Vagina (tissue), 2 donors: Measurements from ENCODE around the gene NFIA. TPM values are rescaled to one million over a fixed set of nuclear protein-coding genes. Genes with fewer than 3 reads are reported as not detected.
"Not testable (repeated sequence)": the region's sequence is repeated elsewhere in the genome, so short reads cannot be mapped to it uniquely, and the experiment has no call there.

Experiments
- DNase-seq, 2 donors: peaks; one replicate each; pipeline ENCODE4 v3.0.0-alpha.2; 2017; ENCODE audit errors: extremely low spot score in 2 of 2
- H3K27ac ChIP-seq: fragments of 200-600 bp; sonication (generic); one replicate; pipeline ENCODE4 v1.5.1; 2019
- H3K27me3 ChIP-seq: fragments of 200-600 bp; sonication (generic); one replicate; pipeline ENCODE4 v1.5.1; 2019
- H3K36me3 ChIP-seq, 2 donors: fragments of 200-600 bp; sonication (generic); one replicate each; pipeline ENCODE4 v1.5.1; 2017 to 2019
- H3K4me1 ChIP-seq: fragments of 200-600 bp; sonication (generic); one replicate; pipeline ENCODE4 v1.5.1; 2019
- H3K4me3 ChIP-seq, 2 donors: fragments of 200-600 bp; sonication (generic); 1 replicate in 1 of 2; 2 replicates in 1 of 2; pipeline ENCODE4 v1.5.1; 2016 to 2019
- H3K9me3 ChIP-seq: fragments of 200-600 bp; sonication (generic); one replicate; pipeline ENCODE4 v1.5.1; 2019
- CTCF ChIP-seq, 3 experiments: fragments of 450-650 bp in 2 of 3; fragments of 200-600 bp in 1 of 3; sonication (generic) in 1 of 3; IDR thresholded peaks; one replicate each; pipeline ENCODE4 v1.5.1; 2017 to 2019; ENCODE audit warnings: antibody characterized with exemption in 3 of 3, mild to moderate bottlenecking in 2 of 3, moderate library complexity in 2 of 3
- POLR2A ChIP-seq, 2 donors: fragments of 450-650 bp; IDR thresholded peaks; one replicate each; pipeline ENCODE4 v1.6.1; 2017; ENCODE audit warnings: antibody characterized with exemption in 2 of 2, mild to moderate bottlenecking in 2 of 2, moderate library complexity in 2 of 2
- POLR2AphosphoS5 ChIP-seq, 2 donors: sonication (generic); formaldehyde crosslinking; IDR thresholded peaks; one replicate each; pipeline ENCODE4 v1.9.0; 2017; ENCODE audit warnings: antibody characterized with exemption in 2 of 2, mild to moderate bottlenecking in 2 of 2, low read depth in 1 of 2; ENCODE audit not compliant: insufficient read depth in 1 of 2
- intact Hi-C: fragments of 100-400 bp; cut with DNase I; formaldehyde crosslinking; loops from one replicate; pipeline ENCODE4 v1.15.1; 2023
- total RNA-seq: library from RNA; depleted of rRNA; stranded (reverse); fragments of >200 nt; gene quantifications from one replicate; pipeline ENCODE4 v1.2.3, GENCODE V29; 2016

Gene NFIA
- total RNA-seq, 1 donor from 2014 or later = 59.2 TPM

DNA sequence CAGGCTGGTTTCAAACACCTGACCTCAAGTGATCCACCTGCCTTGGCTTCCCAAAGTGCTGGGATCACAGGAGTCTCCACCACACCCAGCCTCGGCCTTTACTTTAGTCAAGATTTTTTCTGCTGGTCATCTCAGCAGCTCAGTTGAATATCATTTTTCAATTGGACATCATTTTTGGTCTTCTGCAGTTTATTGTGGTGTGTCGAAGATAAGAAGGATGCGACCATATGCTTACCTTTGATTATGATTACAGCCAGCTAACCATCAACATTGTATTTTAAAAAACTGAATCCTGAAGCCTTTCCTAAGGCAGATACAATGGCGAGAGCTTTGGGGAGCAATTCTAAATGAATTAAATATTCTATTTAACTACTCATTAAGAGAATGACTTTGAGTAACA, 12.3 kb upstream of the NFIA start:
- Histone ChIP-seq H3K27ac (no peak overlapping the region), H3K36me3 (no peaks in the 10 kb centered on the region), H3K4me3 (no peak overlapping the region), H3K27me3 (no peaks in the 10 kb centered on the region), H3K9me3 (no peaks in the 10 kb centered on the region), H3K4me1 (no peaks in the 10 kb centered on the region)
- no peak for TF ChIP-seq CTCF (IDR thresholded peaks at IDR 0.05)
- no peak for TF ChIP-seq POLR2AphosphoS5 (IDR thresholded peaks at IDR 0.05; ENCODE audit: insufficient read depth in 1 of 2, low read depth in 1 of 2)
- TF ChIP-seq POLR2A (IDR thresholded peaks at IDR 0.05) = no peak
- intact Hi-C loops = no loop called here
- DNase-seq = no peak

DNA sequence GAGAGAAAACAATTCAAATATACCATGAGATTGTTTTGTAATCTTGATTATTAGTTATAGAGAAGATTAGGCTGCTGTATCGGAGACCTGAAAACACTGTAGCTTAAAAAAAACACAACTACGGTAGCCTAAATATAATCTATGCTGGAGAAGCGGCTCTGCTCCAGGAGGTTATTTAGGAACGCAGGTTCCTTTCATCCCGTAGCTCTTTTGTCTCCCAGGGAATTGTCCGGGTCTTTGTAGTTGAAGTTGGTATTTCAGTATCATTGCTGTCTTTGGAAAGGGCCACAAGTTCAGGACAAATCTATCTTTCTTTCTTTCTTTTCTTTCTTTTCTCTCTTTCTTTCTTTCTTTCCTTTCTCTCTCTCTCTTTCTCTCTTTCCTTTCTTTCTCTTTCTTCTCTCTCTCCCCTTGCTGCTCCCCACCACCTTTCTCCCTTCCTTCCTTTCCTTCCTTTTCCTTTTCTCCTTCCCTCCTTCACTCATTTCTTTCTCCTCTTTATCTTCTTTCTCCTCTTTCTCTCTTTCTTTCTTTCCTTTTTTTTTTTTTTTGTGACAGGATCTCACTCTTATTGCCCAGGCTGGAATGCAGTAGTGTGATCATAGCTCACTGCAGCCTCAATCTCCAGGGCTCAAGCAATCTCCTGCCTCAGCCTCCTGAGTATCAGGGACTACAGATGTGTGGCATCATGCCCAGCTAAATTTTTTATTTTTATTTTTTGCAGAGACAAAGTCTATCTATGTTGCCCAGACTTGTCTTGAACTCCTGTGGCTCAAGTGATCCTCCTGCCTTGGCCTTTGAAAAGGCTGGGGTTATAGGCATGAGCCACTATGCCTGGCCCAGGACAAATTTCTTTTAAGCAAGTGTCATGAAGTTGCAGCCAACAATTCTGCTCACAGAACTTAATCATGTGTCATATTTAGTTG, 10.9 kb upstream of the NFIA start:
- intact Hi-C loops = no loop called here
- H3K4me3 ChIP-seq = no peak overlapping the region
- DNase-seq = no peak
- H3K4me1 ChIP-seq = peaks cover 8% of the 10 kb centered on the region
- no peaks in the 10 kb centered on the region for H3K27me3 ChIP-seq
- no peak for TF ChIP-seq CTCF (IDR thresholded peaks at IDR 0.05)
- no peak for TF ChIP-seq POLR2AphosphoS5 (IDR thresholded peaks at IDR 0.05; ENCODE audit: insufficient read depth in 1 of 2, low read depth in 1 of 2)
- no peak for TF ChIP-seq POLR2A (IDR thresholded peaks at IDR 0.05)
- no peak overlapping the region for H3K27ac ChIP-seq
- H3K9me3 ChIP-seq = no peaks in the 10 kb centered on the region
- H3K36me3 ChIP-seq = no peaks in the 10 kb centered on the region

GRCh38 chr1:61073871-61074270, 8.5 kb upstream of the NFIA start:
- Histone ChIP-seq H3K27ac (no peak overlapping the region), H3K4me3 (no peak overlapping the region), H3K27me3 (no peaks in the 10 kb centered on the region), H3K9me3 (no peaks in the 10 kb centered on the region), H3K36me3 (no peaks in the 10 kb centered on the region), H3K4me1 (peaks cover 20% of the 10 kb centered on the region)
- TF ChIP-seq POLR2AphosphoS5 (IDR thresholded peaks at IDR 0.05; ENCODE audit: insufficient read depth in 1 of 2, low read depth in 1 of 2) (no peak), CTCF (IDR thresholded peaks at IDR 0.05) (no peak), POLR2A (IDR thresholded peaks at IDR 0.05) (no peak)
- DNase-seq = no peak
- intact Hi-C loops = no loop called here

GRCh38 chr1:61075833-61076232, 6.5 kb upstream of the NFIA start:
- H3K4me1 ChIP-seq = peaks cover 39% of the 10 kb centered on the region
- H3K9me3 ChIP-seq, DNase-seq, H3K27me3 ChIP-seq, H3K4me3 ChIP-seq, H3K27ac ChIP-seq, H3K36me3 ChIP-seq: not testable (repeated sequence)
- intact Hi-C loops = loop anchor here (2.0 kb wide), 1 partner anchor 19 kb away; no protein-coding TSS in a partner anchor

DNA sequence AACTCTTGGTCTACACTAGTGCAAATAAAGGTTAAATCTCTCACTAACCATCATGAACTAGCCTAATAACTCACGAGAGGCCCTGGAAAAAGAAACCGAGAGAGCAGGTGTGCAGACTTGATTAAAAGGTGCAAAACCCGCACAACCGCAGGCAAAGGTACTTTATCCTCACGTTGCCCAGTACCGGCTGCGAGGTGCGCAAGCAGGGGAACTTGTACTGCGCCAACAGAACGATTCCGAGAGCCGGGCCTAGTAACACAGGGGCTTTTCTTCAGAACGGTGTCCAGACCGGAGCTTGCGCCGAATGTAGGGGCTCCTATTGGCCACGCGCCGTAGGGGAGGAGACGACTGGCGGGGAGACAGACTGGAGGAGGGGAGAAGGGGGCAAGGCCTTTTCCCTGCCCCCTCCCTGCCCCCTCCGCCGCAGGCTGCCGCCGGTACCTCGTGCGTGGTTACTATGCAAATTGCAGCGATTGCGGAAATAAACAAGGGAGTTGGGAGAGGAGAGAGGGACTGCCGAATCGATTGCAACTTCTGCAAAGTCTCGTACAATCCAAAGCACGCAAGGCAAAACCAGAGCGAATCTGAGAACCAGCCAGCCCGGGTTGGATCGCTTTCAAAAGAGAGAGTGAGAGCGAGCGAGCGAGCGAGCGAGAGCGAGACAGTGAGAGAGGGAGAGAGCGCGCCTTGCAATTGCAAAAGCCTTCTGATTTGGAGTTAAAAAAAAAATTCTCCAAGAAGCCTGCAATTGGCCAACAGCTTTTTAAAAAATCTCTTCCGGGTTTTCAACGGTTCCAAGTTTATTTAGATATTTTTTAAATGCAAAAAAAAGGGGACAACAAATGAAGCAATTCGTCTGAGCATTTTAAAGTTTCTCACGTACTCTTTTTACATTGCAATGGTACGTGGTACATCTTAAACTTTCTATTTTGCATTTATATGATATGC, 5.4 kb upstream of the NFIA start:
- peak in 1 of 2 donors; percentile 92 for DNase-seq
- intact Hi-C loops = loop anchor here (2.0 kb wide), 1 partner anchor 20 kb away; no protein-coding TSS in a partner anchor
- H3K4me1 ChIP-seq = peaks cover 44% of the 10 kb centered on the region
- H3K27ac ChIP-seq = peak overlapping the region; percentile 82
- peak overlapping the region; percentile 53 to 66 for H3K4me3 ChIP-seq
- no peaks in the 10 kb centered on the region for H3K9me3 ChIP-seq
- TF ChIP-seq CTCF (IDR thresholded peaks at IDR 0.05) (no peak), POLR2AphosphoS5 (IDR thresholded peaks at IDR 0.05; ENCODE audit: insufficient read depth in 1 of 2, low read depth in 1 of 2) (peak in 1 of 2 donors; percentile 80)
- H3K27me3 ChIP-seq = no peaks in the 10 kb centered on the region
- H3K36me3 ChIP-seq = no peaks in the 10 kb centered on the region
